Karpas-422 (cell line): ENCODE measurements around the gene GTF2I. TPM values are rescaled to one million over a fixed set of nuclear protein-coding genes. Genes with fewer than 3 reads are reported as not detected.
A peak's percentile ranks its signal among the peaks of the same experiment; 100 is the strongest.
"Not testable (repeated sequence)": the region's sequence is repeated elsewhere in the genome, so short reads cannot be mapped to it uniquely, and the experiment has no call there.

ENCODE experiments used
- DNase-seq: peaks from one replicate; pipeline ENCODE4 v3.0.0-alpha.2; 2015
- H2AFZ ChIP-seq: fragments of 200-600 bp; sonication (generic); 2 replicates; pipeline ENCODE4 v1.6.1; 2014; ENCODE audit warnings: antibody characterized with exemption, low read length, mixed read lengths
- H3K27ac ChIP-seq: fragments of 200-600 bp; sonication (generic); 2 replicates; pipeline ENCODE4 v1.5.1; 2014; ENCODE audit warnings: mild to moderate bottlenecking, low read length, moderate library complexity
- H3K27me3 ChIP-seq: fragments of 200-600 bp; sonication (generic); 2 replicates; pipeline ENCODE4 v1.6.1; 2014; ENCODE audit warnings: low read length, mixed read lengths
- H3K36me3 ChIP-seq: fragments of 200-600 bp; sonication (generic); 2 replicates; pipeline ENCODE4 v1.6.1; 2014; ENCODE audit warnings: low read length, mixed read lengths; ENCODE audit not compliant: insufficient read depth
- H3K4me1 ChIP-seq: fragments of 200-600 bp; sonication (generic); 2 replicates; pipeline ENCODE4 v1.6.1; 2014; ENCODE audit warnings: mild to moderate bottlenecking, low read length, mixed read lengths
- H3K4me2 ChIP-seq: fragments of 200-600 bp; sonication (generic); 2 replicates; pipeline ENCODE4 v1.6.1; 2014; ENCODE audit warnings: low read length, low read depth, mild to moderate bottlenecking; ENCODE audit not compliant: poor library complexity, severe bottlenecking
- H3K4me3 ChIP-seq: fragments of 200-600 bp; sonication (generic); 2 replicates; pipeline ENCODE4 v1.5.1; 2014; ENCODE audit warnings: mild to moderate bottlenecking, antibody characterized with exemption, low read length, mixed read lengths
- H3K79me2 ChIP-seq: fragments of 200-600 bp; sonication (generic); 2 replicates; pipeline ENCODE4 v1.6.1; 2014; ENCODE audit warnings: mild to moderate bottlenecking, low read length, mixed read lengths
- H3K9ac ChIP-seq: fragments of 200-600 bp; sonication (generic); 2 replicates; pipeline ENCODE4 v1.6.0; 2014; ENCODE audit warnings: low read length
- H3K9me2 ChIP-seq: fragments of 200-600 bp; sonication (generic), shearing (Covaris generic); replicated peaks from 2 replicates; pipeline ENCODE4 v1.6.0; 2014; ENCODE audit warnings: mild to moderate bottlenecking, low read length, moderate library complexity; ENCODE audit not compliant: insufficient read depth
- H3K9me3 ChIP-seq: fragments of 300-700, 200-600 bp; sonication (generic); 2 replicates; pipeline ENCODE4 v1.6.1; 2014; ENCODE audit warnings: low read length, mixed read lengths
- H4K20me1 ChIP-seq: fragments of 200-600 bp; sonication (generic); 2 replicates; pipeline ENCODE4 v1.6.1; 2014; ENCODE audit warnings: mild to moderate bottlenecking, antibody characterized with exemption, low read length, low read depth; ENCODE audit not compliant: insufficient read depth
- total RNA-seq: library from RNA; depleted of rRNA; stranded (reverse); fragments of >200 nt; shearing (Covaris generic); gene quantifications from 2 replicates; pipeline ENCODE4 v1.2.3, GENCODE V29; 2014; ENCODE audit warnings: low replicate concordance; rRNA removed

GTF2I gene
- total RNA-seq, 1 experiment from 2014 or later, result 176 TPM

DNA sequence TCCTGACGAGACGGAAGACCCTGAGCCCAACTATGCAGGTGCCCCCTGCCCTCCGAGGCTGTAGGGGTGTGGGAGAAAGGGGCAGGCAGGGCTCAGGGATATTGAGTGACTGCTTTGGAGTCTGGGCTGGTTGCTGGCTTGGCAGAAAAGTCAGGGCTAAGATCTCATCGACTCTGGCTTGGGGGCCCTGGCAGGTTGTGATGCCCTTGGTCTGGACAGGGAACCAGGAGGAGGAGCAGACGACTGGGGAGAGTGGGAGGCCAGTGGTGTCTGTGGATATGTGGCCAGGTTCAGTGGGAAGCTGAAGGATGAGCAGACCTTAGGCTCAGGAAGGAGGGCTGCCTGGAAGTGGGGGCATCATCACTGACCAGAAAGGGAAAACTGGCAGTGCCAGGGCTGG, 126.1 kb downstream of the GTF2I start:
- DNase-seq, result peak; percentile 14
- H4K20me1 ChIP-seq, H3K27me3 ChIP-seq, H3K27ac ChIP-seq, H3K36me3 ChIP-seq, H3K9me2 ChIP-seq, H3K4me3 ChIP-seq, H3K9me3 ChIP-seq, H3K4me1 ChIP-seq, H3K9ac ChIP-seq, H3K4me2 ChIP-seq, H2AFZ ChIP-seq, H3K79me2 ChIP-seq: not testable (repeated sequence)

DNA sequence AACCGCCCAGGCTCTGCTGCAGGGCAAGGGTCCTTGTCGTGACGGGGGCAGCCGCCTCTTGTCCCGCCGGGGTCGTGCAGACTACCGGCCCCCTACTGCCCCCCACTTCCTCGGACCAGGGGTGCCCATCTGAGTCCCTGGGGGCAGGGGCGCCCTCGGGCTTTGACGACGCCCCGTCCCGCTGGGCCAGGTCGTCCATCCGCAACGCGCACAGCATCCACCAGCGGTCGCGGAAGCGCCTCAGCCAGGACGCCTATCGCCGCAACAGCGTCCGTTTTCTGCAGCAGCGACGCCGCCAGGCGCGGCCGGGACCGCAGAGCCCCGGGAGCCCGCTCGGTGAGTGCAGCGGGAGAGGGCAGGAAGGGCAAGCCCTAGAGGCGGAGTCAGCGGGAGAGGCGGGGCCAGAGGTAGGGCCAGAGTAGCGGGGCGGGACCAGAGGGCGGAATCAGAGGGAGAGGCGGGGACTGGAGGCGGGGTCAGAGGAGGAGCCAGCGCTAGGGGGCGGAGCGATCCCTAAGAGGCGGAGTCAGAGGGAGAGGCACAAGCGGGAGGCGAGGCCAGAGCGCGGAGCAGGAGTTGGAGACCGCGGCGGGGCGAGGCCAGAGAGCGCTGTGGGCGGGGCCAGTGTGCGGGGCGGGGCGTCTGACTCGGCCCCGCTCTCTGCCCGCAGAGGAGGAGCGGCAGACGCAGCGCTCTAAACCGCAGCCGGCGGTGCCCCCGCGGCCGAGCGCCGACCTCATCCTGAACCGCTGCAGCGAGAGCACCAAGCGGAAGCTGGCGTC, 131.0 kb downstream of the GTF2I start:
- not testable (repeated sequence) for H3K9me2 ChIP-seq, H3K9me3 ChIP-seq, H3K79me2 ChIP-seq, H3K27ac ChIP-seq, H3K4me3 ChIP-seq, H3K36me3 ChIP-seq, H3K4me1 ChIP-seq, H4K20me1 ChIP-seq, H3K9ac ChIP-seq, H3K27me3 ChIP-seq, H3K4me2 ChIP-seq, H2AFZ ChIP-seq
- peak; percentile 94 for DNase-seq

DNA sequence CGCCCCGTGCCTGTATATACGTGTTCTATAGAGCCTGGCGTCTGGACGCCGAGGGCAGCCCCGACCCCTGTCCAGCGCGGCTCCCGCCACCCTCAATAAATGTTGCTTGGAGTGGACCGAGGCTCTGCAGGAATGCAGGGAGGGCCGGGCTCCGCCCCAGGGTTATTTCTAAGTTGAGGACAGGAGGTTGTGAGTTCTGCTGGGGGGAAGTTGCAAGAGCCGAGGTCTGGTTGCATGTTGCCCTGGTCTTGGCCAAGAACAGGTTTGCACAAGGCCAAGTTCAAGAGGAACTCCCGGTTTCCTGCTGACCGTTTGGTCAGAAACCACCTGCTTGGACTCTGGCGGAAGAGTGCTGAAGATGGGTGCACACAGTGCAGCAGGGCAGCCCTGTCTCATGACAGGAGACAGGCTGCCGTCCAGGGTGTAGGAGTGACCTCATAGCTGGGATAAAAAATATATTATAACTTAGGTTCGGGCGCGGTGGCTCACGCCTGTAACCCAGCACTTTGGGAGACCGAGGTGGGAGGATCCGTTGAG, 131.8 kb downstream of the GTF2I start:
- not testable (repeated sequence) for H3K4me1 ChIP-seq, H3K4me3 ChIP-seq, H3K27ac ChIP-seq, H2AFZ ChIP-seq, H3K79me2 ChIP-seq, H3K9me2 ChIP-seq, H3K9me3 ChIP-seq, H3K4me2 ChIP-seq, H3K27me3 ChIP-seq, DNase-seq, H4K20me1 ChIP-seq, H3K36me3 ChIP-seq, H3K9ac ChIP-seq

DNA sequence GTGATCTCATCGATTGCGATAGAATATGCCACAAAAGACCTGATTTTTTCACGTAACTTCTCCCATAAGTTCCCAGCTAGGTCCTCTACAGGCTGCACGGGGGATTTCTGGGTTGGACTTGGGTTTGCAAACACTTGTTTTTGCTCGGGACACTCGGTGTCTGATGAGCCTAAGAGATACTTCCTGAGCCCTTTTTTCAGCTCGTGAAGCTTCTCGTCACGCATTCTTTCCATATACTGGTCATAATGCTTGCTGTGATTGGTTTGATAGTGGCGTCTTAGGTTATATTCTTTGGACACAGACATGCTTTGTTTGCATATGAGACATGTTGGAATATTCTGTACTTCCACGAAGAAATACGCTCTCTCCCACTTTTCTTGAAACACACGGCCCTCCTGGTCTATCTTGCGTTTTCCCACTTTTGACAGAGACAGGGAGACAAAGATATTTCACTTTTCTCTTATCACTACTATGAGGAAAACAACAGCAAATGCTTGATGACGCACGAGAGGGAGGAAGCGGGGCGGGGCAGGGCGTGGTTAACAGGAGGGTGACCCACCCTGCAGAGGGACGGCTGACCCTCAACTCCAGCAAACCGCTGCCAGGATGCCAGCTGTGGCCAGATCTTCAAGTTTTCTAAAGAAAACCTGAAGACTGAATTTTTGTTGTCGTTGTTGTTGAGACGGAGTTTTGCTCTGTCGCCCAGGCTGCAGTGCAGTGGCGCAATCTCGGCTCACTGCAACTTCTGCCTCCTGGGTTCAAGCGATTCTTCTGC, 140.5 kb downstream of the GTF2I start:
- H3K27ac ChIP-seq, DNase-seq, H2AFZ ChIP-seq, H3K9me3 ChIP-seq, H3K27me3 ChIP-seq, H3K79me2 ChIP-seq, H3K4me3 ChIP-seq, H3K9ac ChIP-seq, H4K20me1 ChIP-seq, H3K9me2 ChIP-seq, H3K4me1 ChIP-seq, H3K4me2 ChIP-seq, H3K36me3 ChIP-seq: not testable (repeated sequence)

DNA sequence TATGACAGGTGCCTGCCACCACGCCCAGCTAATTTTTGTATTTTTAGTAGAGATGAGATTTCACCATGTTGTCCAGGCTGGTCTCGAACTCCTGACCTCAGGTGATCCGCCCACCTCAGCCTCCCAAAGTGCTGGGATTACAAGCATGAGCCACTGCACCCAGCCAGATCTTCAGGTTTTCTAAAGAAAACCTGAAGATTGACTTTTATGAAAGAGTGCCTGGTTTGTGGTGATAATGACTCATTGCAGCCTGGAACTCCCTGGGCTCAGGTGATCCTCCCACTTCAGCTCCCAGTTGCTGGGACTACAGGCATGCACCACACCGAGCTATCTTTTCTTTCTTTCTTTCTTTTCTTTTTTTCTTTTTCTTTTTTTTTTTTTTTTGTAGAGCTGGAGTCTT, 141.1 kb downstream of the GTF2I start:
- not testable (repeated sequence) for H3K79me2 ChIP-seq, H3K9ac ChIP-seq

More for the DNA sequence above, 141.1 kb downstream of the GTF2I start:
- not testable (repeated sequence) for H2AFZ ChIP-seq, H4K20me1 ChIP-seq, H3K4me2 ChIP-seq, DNase-seq, H3K9me3 ChIP-seq, H3K4me3 ChIP-seq, H3K9me2 ChIP-seq, H3K4me1 ChIP-seq, H3K27me3 ChIP-seq, H3K36me3 ChIP-seq, H3K27ac ChIP-seq

Other genes starting within 250 kb of the GTF2I start
- not detected in 2 replicates for gene GTF2IRD1, start 203.8 kb upstream of the GTF2I start, total RNA-seq
- 218 and 368 TPM in 2 replicates for gene NCF1, start 116.3 kb downstream of the GTF2I start, total RNA-seq
- 5.6 and 9.3 TPM in 2 replicates for gene GTF2IRD2, start 193.9 kb downstream of the GTF2I start, total RNA-seq